Measurements from ENCODE around the gene OR52B2. TPM values are rescaled to one million over a fixed set of nuclear protein-coding genes. Genes with fewer than 3 reads are reported as not detected.
"Not testable (repeated sequence)": the region's sequence is repeated elsewhere in the genome, so short reads cannot be mapped to it uniquely, and the experiment has no call there.

The OR52B2 gene
- total RNA-seq, 1 donor from 2014 or later, result not detected

DNA sequence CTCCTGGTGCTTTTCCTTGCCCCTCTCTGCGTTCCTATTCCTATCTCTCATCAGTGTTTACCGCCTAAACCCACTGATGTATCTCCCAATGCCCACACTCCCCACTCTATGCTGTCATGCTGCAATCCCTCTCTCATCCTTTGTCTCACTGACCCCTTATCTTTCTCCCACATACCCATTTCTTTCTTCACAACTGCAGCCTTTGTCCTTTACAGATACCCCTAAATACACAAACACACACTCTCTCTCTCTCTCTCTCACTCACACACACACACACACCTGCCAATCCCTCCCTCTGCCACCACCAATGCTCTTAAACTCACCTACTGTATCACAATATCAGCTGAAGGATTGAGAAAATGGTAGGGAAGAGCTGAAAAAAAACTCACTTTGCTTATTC lies 5.3 kb upstream of the OR52B2 start:
- no peak for DNase-seq
- ATAC-seq (ENCODE audit: poor library complexity), result no peak
- intact Hi-C loops (cut with DNase I), result no loop called here

DNA sequence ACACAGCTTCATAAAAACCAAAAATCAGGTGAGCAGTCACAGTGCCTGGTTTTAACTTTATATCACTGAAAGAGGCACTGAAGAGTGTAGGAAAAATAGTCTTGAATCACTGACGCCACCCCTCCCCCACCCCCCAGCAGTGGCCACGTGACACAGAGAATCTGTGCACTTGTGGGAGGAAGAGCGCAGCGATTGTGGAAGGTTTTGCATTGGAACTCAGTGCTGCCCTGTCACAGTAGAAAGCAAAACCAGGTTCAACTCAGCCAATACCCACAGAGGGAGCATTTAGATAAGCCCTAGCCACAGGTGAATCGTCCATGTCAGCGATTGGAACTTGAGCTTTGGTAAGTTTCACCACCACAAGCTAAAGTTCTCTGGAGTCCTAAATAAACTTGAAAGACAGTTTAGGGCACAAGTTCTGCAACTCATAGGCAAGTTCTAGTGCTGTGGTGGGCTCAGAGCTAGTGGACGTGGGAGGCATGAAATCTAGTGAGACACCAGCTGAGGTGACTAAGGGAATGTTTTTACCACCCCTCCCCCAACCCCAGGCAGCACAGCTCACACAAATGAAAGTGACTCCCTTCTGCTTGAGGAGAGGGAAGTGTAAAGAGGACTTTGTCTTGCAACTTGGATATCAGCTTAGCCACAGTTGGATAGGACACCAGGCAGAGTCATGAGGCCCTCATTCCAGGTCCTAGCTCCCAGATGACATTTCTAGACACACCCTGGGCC lies 13.3 kb downstream of the OR52B2 start:
- intact Hi-C loops (cut with DNase I), result no loop called here
- ATAC-seq (ENCODE audit: poor library complexity) (no peak), DNase-seq (no peak)

DNA sequence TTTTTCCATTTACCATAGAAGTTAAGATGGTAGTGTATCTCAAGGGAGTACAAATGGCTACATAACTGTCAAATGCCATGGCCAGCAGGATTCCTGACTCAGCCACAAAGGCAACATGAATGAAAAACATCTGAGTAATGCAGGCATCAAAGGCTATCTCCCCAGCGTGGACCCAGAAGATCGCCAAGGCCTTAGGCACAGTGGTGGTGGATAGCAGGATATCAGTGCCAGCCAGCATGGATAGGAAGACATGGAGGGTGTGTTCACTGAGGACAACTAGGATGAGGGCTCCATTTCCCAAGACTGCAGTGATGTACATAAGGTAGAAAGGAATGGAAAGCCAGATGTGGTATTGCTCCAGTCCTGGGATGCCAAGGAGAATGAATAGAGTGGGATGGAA lies 18.0 kb downstream of the OR52B2 start:
- ATAC-seq (ENCODE audit: poor library complexity), result no peak
- no peak for DNase-seq
- intact Hi-C loops (cut with DNase I), result no loop called here

DNA sequence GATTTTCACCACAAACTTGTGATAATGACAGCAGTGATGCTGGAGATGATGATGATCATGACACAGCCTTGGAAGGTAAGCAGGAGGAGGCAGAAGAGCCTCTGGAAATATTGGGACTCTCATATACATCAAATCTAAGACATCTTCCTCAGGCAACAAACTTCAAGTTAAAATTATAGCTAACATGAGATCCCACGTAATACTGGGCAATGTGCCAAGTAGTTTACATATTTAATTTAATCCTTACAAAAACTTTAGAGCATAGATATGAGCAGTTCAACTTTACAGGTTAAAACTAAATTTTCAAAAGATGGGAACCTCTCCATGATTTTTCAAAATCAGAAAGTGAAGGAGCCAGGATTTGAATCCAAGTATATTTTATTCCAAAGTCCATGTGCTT lies 19.0 kb downstream of the OR52B2 start:
- DNase-seq (no peak), ATAC-seq (ENCODE audit: poor library complexity) (no peak)
- intact Hi-C loops (cut with DNase I), result no loop called here

DNA sequence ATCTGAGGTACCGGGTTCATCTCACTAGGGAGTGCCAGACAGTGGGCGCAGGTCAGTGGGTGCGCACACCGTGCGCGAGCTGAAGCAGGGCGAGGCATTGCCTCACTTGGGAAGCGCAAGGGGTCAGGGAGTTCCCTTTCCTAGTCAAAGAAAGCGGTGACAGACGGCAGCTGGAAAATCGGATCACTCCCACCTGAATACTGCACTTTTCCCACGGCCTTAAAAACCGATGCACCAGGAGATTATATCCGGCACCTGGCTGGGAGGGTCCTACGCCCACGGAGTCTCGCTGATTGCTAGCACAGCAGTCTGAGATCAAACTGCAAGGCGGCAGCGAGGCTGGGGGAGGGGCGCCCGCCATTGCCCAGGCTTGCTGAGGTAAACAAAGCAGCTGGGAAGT lies 26.4 kb downstream of the OR52B2 start:
- DNase-seq; intact Hi-C loops (cut with DNase I); ATAC-seq (ENCODE audit: poor library complexity): not testable (repeated sequence)

DNA sequence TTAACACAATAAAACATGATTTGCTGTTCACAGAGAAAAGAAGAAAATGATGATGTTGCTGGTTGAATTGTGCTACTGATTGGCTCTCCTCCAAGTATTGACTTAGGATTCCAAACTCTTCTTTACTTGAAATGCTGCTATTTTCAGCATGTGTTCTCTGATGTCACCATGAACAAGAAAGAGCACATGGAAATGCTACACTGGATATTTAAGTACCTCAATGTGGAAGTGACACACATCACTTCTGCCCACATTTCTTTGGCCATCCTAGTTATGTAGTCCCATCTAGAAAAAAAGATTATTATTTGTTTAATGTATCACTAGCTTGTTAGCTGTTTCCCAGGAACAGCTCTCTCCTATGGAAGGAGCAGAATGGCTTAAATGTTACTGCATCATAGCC lies 27.2 kb downstream of the OR52B2 start:
- no peak for ATAC-seq (ENCODE audit: poor library complexity)
- intact Hi-C loops (cut with DNase I), result no loop called here
- no peak for DNase-seq

DNA sequence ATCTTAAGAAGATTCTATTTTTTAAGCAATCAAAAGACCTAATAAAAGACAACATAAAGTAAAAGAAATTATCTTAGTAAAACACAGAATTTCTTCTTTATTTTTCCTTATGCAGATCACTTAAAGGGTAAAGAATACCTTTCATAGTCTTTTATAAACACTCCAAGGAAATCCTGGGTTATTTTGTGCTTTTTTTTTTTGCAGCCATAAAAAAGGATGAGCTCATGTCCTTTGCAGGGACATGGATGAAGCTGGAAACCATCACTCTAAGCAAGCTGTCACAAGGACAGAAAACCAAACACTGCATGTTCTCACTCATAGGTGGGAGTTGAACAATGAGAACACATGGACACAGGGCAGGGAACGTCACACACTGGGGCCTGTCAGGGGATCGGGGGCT lies 34.2 kb downstream of the OR52B2 start:
- DNase-seq; ATAC-seq (ENCODE audit: poor library complexity); intact Hi-C loops (cut with DNase I): not testable (repeated sequence)

DNA sequence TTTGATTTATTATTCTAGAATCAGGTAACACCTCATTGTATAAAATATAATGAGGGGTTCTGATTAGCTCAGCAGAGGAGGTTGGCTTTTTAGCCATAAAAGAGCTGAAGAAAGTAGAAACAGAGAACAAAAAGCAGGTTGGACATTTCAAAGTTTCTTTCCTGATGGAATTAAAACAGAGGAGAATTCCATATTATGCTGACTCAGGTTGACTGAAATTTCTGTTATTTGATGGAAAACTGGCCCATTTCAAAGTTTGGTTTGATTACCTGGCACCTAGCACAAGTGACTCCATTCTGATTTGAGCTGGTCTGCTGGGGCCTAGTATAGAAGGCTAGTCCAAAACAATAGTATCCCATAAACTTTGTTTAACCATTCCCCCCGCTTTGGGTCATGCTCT lies 37.7 kb downstream of the OR52B2 start:
- intact Hi-C loops (cut with DNase I), result no loop called here
- DNase-seq (no peak), ATAC-seq (ENCODE audit: poor library complexity) (no peak)

DNA sequence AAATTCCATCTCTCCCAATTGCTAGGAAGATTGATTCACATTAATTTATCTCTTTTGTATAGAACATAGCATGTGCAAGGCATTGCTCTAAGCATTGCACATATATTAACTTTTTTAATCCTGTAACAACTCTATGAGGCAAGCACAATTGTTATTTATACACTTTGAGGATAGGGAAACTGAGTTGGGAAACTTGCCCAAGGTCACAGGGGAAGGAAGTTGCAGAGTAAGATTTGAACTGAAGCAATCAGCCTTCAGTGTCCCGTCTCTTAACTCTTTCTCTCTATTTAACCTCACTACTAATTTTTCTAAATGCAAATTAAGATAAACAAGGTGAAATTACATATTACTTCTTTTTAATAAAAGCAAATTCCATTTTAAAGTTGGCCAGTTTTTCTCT lies 40.5 kb downstream of the OR52B2 start:
- no peak for ATAC-seq (ENCODE audit: poor library complexity)

DNA sequence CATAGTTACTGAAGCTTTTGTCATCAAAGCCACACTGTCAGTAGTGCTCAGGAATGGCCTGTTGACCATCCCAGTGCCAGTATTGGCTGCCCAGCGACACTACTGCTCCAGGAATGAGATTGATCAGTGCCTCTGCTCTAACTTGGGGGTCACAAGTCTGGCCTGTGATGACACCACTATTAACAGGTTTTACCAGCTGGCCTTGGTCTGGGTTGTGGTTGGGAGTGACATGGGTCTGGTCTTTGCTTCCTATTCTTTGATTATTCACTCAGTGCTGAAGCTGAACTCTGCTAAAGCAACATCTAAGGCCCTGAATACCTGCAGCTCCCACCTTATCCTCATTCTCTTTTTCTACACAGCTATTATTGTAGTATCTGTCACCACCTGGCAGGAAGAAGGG lies 41.1 kb downstream of the OR52B2 start:
- ATAC-seq (ENCODE audit: poor library complexity), result no peak
- DNase-seq, result no peak
- intact Hi-C loops (cut with DNase I), result no loop called here

More for the DNA sequence above, 40.5 kb downstream of the OR52B2 start:
- intact Hi-C loops (cut with DNase I), result no loop called here
- no peak for DNase-seq

DNA sequence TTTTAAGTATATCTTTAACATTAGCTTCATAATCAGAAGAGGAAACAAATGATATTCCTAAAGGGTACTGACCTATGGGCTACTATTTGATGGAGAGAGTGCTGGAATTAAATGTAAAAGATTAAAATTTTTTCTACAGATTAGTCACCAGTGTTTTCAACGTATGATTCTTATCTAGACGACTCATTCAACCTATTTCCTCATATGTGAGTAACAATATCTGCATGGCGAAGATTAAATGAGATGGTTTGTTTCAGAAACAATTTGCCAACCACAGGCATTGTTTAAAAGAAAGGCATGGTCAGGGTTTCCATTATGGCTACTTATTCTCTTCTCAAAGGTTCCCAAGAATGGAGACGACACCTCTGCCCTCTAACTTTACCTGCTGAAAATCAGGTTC lies 42.2 kb downstream of the OR52B2 start:
- no peak for ATAC-seq (ENCODE audit: poor library complexity)
- intact Hi-C loops (cut with DNase I), result no loop called here
- no peak for DNase-seq

DNA sequence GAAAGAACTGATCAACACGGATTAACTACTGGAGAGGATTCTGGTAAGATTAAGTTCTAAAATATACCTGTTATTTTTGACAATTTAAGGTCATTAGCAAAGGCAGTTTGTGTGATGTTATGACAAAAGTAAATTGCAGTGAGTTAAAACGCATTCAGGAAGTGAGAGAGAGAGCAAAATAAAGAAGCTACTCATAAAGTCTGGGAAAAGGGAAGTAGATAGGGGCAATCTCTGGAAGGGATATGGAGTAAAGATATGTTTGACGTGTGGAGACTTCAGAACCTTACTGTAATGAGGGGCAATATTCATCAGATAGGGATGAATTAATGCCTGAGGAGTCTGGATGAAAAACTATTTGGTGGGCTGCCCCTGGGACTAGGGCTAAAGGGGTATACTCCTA lies 45.9 kb downstream of the OR52B2 start:
- intact Hi-C loops (cut with DNase I), result no loop called here
- DNase-seq (no peak), ATAC-seq (ENCODE audit: poor library complexity) (no peak)

Other genes with a start within 250 kb of the OR52B2 start
- gene OR56A3, start 228.1 kb downstream of the OR52B2 start, total RNA-seq, result not detected
- gene OR56A5, start 201.8 kb downstream of the OR52B2 start, total RNA-seq, result not detected
- not detected for gene OR52L1, start 183.3 kb downstream of the OR52B2 start, total RNA-seq
- gene OR56A4, start 163.4 kb downstream of the OR52B2 start, total RNA-seq, result not detected
- gene OR56A1, start 139.6 kb downstream of the OR52B2 start, total RNA-seq, result not detected
- not detected for gene OR56B4, start 62.6 kb downstream of the OR52B2 start, total RNA-seq
- not detected for gene OR52W1, start 28.9 kb upstream of the OR52B2 start, total RNA-seq
- not detected for gene C11orf42, start 35.2 kb upstream of the OR52B2 start, total RNA-seq
- gene FHIP1B, start 64.3 kb upstream of the OR52B2 start, total RNA-seq, result 12.9 TPM
- not detected for gene CNGA4, start 68.8 kb upstream of the OR52B2 start, total RNA-seq
- not detected for gene CCKBR, start 89.5 kb upstream of the OR52B2 start, total RNA-seq
- gene CAVIN3, start 150.2 kb upstream of the OR52B2 start, total RNA-seq, result 33.9 TPM
- 51.6 TPM for gene SMPD1, start 220.1 kb upstream of the OR52B2 start, total RNA-seq
- 75.8 TPM for gene APBB1, start 248.8 kb upstream of the OR52B2 start, total RNA-seq

Measured in Right ventricle myocardium superior (tissue), 1 donor.